BLaER1 (cell line): ENCODE measurements around the gene MED13L.
"Not testable (repeated sequence)": the region's sequence is repeated elsewhere in the genome, so short reads cannot be mapped to it uniquely, and the experiment has no call there.

ENCODE experiments used
- H3K27ac ChIP-seq: shearing (Covaris generic); formaldehyde crosslinking; 2 replicates; pipeline ENCODE4 v1.8.1; 2022
- H3K27me3 ChIP-seq: shearing (Covaris generic); formaldehyde crosslinking; 2 replicates; pipeline ENCODE4 v1.8.1; 2022
- H3K36me3 ChIP-seq: shearing (Covaris generic); formaldehyde crosslinking; 2 replicates; pipeline ENCODE4 v1.8.1; 2022
- H3K4me1 ChIP-seq: shearing (Covaris generic); formaldehyde crosslinking; 2 replicates; pipeline ENCODE4 v1.8.1; 2022
- H3K4me2 ChIP-seq: shearing (Covaris generic); formaldehyde crosslinking; 2 replicates; pipeline ENCODE4 v1.8.1; 2022
- H3K4me3 ChIP-seq: shearing (Covaris generic); formaldehyde crosslinking; 2 replicates; pipeline ENCODE4 v1.8.1; 2022
- H3K9ac ChIP-seq: shearing (Covaris generic); formaldehyde crosslinking; 2 replicates; pipeline ENCODE4 v1.8.1; 2022
- H3K9me3 ChIP-seq: shearing (Covaris generic); formaldehyde crosslinking; 2 replicates; pipeline ENCODE4 v1.8.1; 2022
- H4K20me1 ChIP-seq: shearing (Covaris generic); formaldehyde crosslinking; 2 replicates; pipeline ENCODE4 v1.8.1; 2022
- Cebpa-rat ChIP-seq: shearing (Covaris generic); IDR thresholded peaks from 2 replicates; pipeline ENCODE4 v1.8.1; 2022

MED13L gene

DNA sequence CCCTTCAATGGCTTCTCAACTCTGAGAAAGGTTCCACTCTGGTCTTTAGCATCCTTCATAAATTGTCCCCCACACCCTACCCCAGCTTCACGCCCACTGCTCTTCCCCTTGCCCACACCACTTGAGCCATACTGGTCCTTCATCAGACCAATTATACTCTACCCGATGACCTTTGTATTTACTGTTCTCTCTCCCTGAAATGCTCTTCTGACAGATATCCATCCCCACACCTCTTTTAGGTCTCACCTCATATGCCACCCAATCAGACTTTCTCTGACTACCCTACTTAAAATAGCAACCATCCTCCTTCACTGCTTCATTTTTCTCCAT is 135.7 kb downstream of the MED13L start:
- peaks cover 100% of the 10 kb centered on the region for H4K20me1 ChIP-seq
- H3K9me3 ChIP-seq, result no peaks in the 10 kb centered on the region; the same call in 1 of the 2 replicates
- H3K9ac ChIP-seq, result peak overlapping the region; percentile 27; the same call in 1 of the 2 replicates
- H3K27ac ChIP-seq, result no peak overlapping the region
- no peaks in the 10 kb centered on the region for H3K36me3 ChIP-seq
- peaks cover 46% of the 10 kb centered on the region for H3K4me1 ChIP-seq
- H3K4me3 ChIP-seq, result no peak overlapping the region
- peak overlapping the region; percentile 46 for H3K4me2 ChIP-seq
- no peaks in the 10 kb centered on the region for H3K27me3 ChIP-seq
- no peak for TF ChIP-seq Cebpa-rat

- Histone ChIP-seq H3K27ac (no peak overlapping the region), H3K27me3 (no peaks in the 10 kb centered on the region), H3K4me1 (peaks cover 46% of the 10 kb centered on the region), H3K4me3 (no peak overlapping the region), H3K9me3 (no peaks in the 10 kb centered on the region; the same call in 1 of the 2 replicates), H3K36me3 (no peaks in the 10 kb centered on the region), H3K4me2 (peak overlapping the region; percentile 46), H3K9ac (peak overlapping the region; percentile 27; the same call in 1 of the 2 replicates), H4K20me1 (peaks cover 100% of the 10 kb centered on the region)
- TF ChIP-seq Cebpa-rat, result no peak
Observed at GRCh38 chr12:116141110-116141832, 136.2 kb downstream of the MED13L start.

DNA sequence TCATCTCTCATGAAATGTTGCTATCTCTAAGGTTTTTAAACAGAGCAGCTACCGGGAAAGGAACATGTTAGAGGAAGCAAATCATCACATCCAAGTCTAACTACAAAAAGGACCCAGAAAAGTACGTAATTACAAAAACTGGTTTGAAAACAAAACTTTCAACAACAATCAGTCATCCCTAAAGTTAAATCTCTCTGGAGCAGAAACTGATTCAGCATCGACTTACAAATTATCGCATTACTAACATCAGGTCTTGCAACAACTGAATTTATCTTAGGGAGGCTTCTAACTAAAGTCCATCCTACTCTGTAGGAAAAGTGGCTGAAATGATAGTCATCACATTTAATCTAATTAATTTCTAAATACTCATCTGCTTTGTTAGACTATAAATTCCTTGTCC is 137.0 kb downstream of the MED13L start:
- no peak overlapping the region for H3K27ac ChIP-seq
- H3K4me2 ChIP-seq, result no peak overlapping the region
- H3K9me3 ChIP-seq, result no peaks in the 10 kb centered on the region
- no peak for TF ChIP-seq Cebpa-rat
- H3K4me1 ChIP-seq, result peaks cover 46% of the 10 kb centered on the region
- H3K36me3 ChIP-seq, result no peaks in the 10 kb centered on the region
- peaks cover 100% of the 10 kb centered on the region for H4K20me1 ChIP-seq
- no peaks in the 10 kb centered on the region for H3K27me3 ChIP-seq
- no peak overlapping the region for H3K9ac ChIP-seq
- H3K4me3 ChIP-seq, result no peak overlapping the region

GRCh38 chr12:116138781-116139180 is 138.7 kb downstream of the MED13L start:
- no peak for TF ChIP-seq Cebpa-rat
- Histone ChIP-seq H3K4me3 (no peak overlapping the region), H3K9me3 (no peaks in the 10 kb centered on the region), H3K36me3 (no peaks in the 10 kb centered on the region), H4K20me1 (peaks cover 100% of the 10 kb centered on the region), H3K27me3 (no peaks in the 10 kb centered on the region), H3K4me1 (peaks cover 30% of the 10 kb centered on the region), H3K27ac (no peak overlapping the region), H3K4me2 (no peak overlapping the region), H3K9ac (no peak overlapping the region)

- no peaks in the 10 kb centered on the region for H3K36me3 ChIP-seq
- H3K4me2 ChIP-seq, result no peak overlapping the region
- no peaks in the 10 kb centered on the region for H3K9me3 ChIP-seq
- no peak for TF ChIP-seq Cebpa-rat
- no peak overlapping the region for H3K4me3 ChIP-seq
- H3K27me3 ChIP-seq, result no peaks in the 10 kb centered on the region
- no peak overlapping the region for H3K9ac ChIP-seq
- peaks cover 30% of the 10 kb centered on the region for H3K4me1 ChIP-seq
- H3K27ac ChIP-seq, result no peak overlapping the region
- peaks cover 100% of the 10 kb centered on the region for H4K20me1 ChIP-seq
Observed at GRCh38 chr12:116138364-116138763, 139.1 kb downstream of the MED13L start.

GRCh38 chr12:116137318-116137717 is 140.2 kb downstream of the MED13L start:
- H3K4me2 ChIP-seq, result no peak overlapping the region
- TF ChIP-seq Cebpa-rat, result no peak
- H4K20me1 ChIP-seq, result peaks cover 100% of the 10 kb centered on the region
- no peak overlapping the region for H3K4me3 ChIP-seq
- no peaks in the 10 kb centered on the region for H3K9me3 ChIP-seq
- peaks cover 26% of the 10 kb centered on the region for H3K4me1 ChIP-seq
- H3K9ac ChIP-seq, result no peak overlapping the region
- no peaks in the 10 kb centered on the region for H3K27me3 ChIP-seq
- H3K27ac ChIP-seq, result no peak overlapping the region
- no peaks in the 10 kb centered on the region for H3K36me3 ChIP-seq

DNA sequence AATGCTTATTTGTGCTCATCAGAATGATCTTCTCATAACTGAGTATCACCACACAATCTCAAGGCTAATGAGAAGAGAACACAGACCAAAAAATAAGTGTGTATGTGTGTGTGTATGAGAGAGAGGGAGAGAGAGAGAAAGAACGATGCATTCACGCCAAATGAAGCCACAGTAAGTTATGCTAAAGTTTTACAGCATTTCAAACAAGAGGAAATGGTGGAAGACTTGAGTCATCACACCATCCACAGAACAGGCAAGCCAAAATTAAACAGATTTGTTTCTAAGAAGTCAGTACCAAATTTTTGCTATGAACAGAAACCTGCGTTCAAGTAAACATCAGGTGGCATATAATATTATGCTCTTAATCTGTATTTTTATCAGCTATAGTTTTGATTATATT is 141.2 kb downstream of the MED13L start:
- Histone ChIP-seq H3K4me3 (no peak overlapping the region), H3K27me3 (no peaks in the 10 kb centered on the region), H4K20me1 (peaks cover 100% of the 10 kb centered on the region), H3K36me3 (no peaks in the 10 kb centered on the region), H3K27ac (no peak overlapping the region), H3K9ac (no peak overlapping the region), H3K4me2 (no peak overlapping the region), H3K9me3 (no peaks in the 10 kb centered on the region), H3K4me1 (peaks cover 23% of the 10 kb centered on the region)
- no peak for TF ChIP-seq Cebpa-rat

- H3K4me2 ChIP-seq, result no peak overlapping the region
- TF ChIP-seq Cebpa-rat, result no peak
- H3K9ac ChIP-seq, result no peak overlapping the region
- peaks cover 15% of the 10 kb centered on the region for H3K4me1 ChIP-seq
- H3K27ac ChIP-seq, result no peak overlapping the region
- peaks cover 100% of the 10 kb centered on the region for H4K20me1 ChIP-seq
- no peaks in the 10 kb centered on the region for H3K36me3 ChIP-seq
- H3K9me3 ChIP-seq, result no peaks in the 10 kb centered on the region
- H3K27me3 ChIP-seq, result no peaks in the 10 kb centered on the region
- H3K4me3 ChIP-seq, result no peak overlapping the region
Observed at GRCh38 chr12:116135209-116135930, 142.1 kb downstream of the MED13L start.

- Histone ChIP-seq H3K9me3 (no peaks in the 10 kb centered on the region), H3K27me3 (no peaks in the 10 kb centered on the region), H3K4me3 (no peak overlapping the region), H3K27ac (peak overlapping the region; percentile 35; the same call in 1 of the 2 replicates), H4K20me1 (peaks cover 100% of the 10 kb centered on the region), H3K36me3 (no peaks in the 10 kb centered on the region), H3K9ac (no peak overlapping the region), H3K4me1 (peaks cover 15% of the 10 kb centered on the region), H3K4me2 (peak overlapping the region; percentile 8; the same call in 1 of the 2 replicates)
- no peak for TF ChIP-seq Cebpa-rat
Observed at GRCh38 chr12:116133636-116134214, 143.8 kb downstream of the MED13L start.

- Histone ChIP-seq H3K4me3 (no peak overlapping the region), H3K27ac (peak overlapping the region; percentile 35; the same call in 1 of the 2 replicates), H4K20me1 (peaks cover 100% of the 10 kb centered on the region), H3K9ac (no peak overlapping the region), H3K9me3 (no peaks in the 10 kb centered on the region), H3K4me2 (peak overlapping the region; percentile 8; the same call in 1 of the 2 replicates), H3K27me3 (no peaks in the 10 kb centered on the region), H3K4me1 (peaks cover 15% of the 10 kb centered on the region), H3K36me3 (no peaks in the 10 kb centered on the region)
- TF ChIP-seq Cebpa-rat, result no peak
Observed at GRCh38 chr12:116133149-116133548, 144.3 kb downstream of the MED13L start.

DNA sequence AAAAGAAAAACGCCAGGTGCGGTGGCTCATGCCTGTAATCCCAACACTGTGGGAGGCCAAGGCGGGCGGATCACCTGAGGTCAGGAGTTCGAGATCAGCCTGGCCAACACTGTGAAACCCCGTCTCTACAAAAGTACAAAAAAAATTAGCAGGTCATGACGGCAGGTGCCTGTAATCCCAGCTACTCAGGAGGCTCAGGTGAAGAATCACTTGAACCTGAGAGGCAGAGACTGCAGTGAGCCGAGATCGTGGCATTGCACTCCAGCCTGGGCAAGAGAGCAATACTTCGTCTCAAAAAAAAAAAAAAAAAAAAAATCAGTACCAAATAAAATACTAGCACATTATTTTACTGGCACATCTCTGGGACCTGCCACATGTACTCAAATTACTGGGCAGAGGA is 145.5 kb downstream of the MED13L start:
- H3K36me3 ChIP-seq, H3K27me3 ChIP-seq, H3K27ac ChIP-seq, H3K4me3 ChIP-seq, H3K4me2 ChIP-seq, H3K9me3 ChIP-seq, H3K9ac ChIP-seq: not testable (repeated sequence)
- peaks cover 100% of the 10 kb centered on the region for H4K20me1 ChIP-seq
- H3K4me1 ChIP-seq, result peaks cover 15% of the 10 kb centered on the region
